ENCODE measurements around the gene CAMTA1. TPM values are rescaled to one million over a fixed set of nuclear protein-coding genes. Genes with fewer than 3 reads are reported as not detected.

CAMTA1 gene
- total RNA-seq, 1 experiment from 2014 or later = 85.2 TPM

GRCh38 chr1:7505771-7506453, 720.7 kb downstream of the CAMTA1 start:
- peaks cover 17% of the 10 kb centered on the region for H3K4me1 ChIP-seq (ENCODE audit: insufficient read depth, low read length, poor library complexity, severe bottlenecking)
- no peak for DNase-seq (ENCODE audit: low spot score)
- ChIA-PET POLR2A (ENCODE audit: low non-redundant PET) (no interaction called here), CTCF (no interaction called here)
- no peaks in the 10 kb centered on the region for H3K9me3 ChIP-seq (ENCODE audit: low read depth, low read length, poor library complexity, severe bottlenecking)
- no TSS peak for BruUV-seq (replicated peaks)
- intact Hi-C loops (cut with micrococcal nuclease; ENCODE audit: unreplicated experiment) = no loop called here
- no peaks in the 10 kb centered on the region for H3K36me3 ChIP-seq (ENCODE audit: insufficient read depth, low read length, poor library complexity, severe bottlenecking)
- no peak overlapping the region for H3K4me3 ChIP-seq (ENCODE audit: low read depth, low read length, poor library complexity, severe bottlenecking)
- TF ChIP-seq, protein P1, sequence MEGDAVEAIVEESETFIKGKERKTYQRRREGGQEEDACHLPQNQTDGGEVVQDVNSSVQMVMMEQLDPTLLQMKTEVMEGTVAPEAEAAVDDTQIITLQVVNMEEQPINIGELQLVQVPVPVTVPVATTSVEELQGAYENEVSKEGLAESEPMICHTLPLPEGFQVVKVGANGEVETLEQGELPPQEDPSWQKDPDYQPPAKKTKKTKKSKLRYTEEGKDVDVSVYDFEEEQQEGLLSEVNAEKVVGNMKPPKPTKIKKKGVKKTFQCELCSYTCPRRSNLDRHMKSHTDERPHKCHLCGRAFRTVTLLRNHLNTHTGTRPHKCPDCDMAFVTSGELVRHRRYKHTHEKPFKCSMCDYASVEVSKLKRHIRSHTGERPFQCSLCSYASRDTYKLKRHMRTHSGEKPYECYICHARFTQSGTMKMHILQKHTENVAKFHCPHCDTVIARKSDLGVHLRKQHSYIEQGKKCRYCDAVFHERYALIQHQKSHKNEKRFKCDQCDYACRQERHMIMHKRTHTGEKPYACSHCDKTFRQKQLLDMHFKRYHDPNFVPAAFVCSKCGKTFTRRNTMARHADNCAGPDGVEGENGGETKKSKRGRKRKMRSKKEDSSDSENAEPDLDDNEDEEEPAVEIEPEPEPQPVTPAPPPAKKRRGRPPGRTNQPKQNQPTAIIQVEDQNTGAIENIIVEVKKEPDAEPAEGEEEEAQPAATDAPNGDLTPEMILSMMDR (conservative IDR thresholded peaks at IDR 0.05; ENCODE audit: low read depth, low read length) = no peak
- no peak for TF ChIP-seq EZH2 (IDR thresholded peaks at IDR 0.05; ENCODE audit: borderline replicate concordance, low read depth, low read length, poor library complexity, severe bottlenecking)
- H3K27ac ChIP-seq (ENCODE audit: low read depth, low read length, poor library complexity, severe bottlenecking) = no peak overlapping the region
- H3K27me3 ChIP-seq (replicated peaks; ENCODE audit: insufficient read depth, low read depth, low read length, poor library complexity) = no peaks in the 10 kb centered on the region

GRCh38 chr1:7506454-7507284, 721.4 kb downstream of the CAMTA1 start:
- BruUV-seq (replicated peaks) = no TSS peak
- DNase-seq (ENCODE audit: low spot score) = no peak
- Histone ChIP-seq H3K36me3 (ENCODE audit: insufficient read depth, low read length, poor library complexity, severe bottlenecking) (no peaks in the 10 kb centered on the region), H3K27me3 (replicated peaks; ENCODE audit: insufficient read depth, low read depth, low read length, poor library complexity) (no peaks in the 10 kb centered on the region), H3K9me3 (ENCODE audit: low read depth, low read length, poor library complexity, severe bottlenecking) (no peaks in the 10 kb centered on the region), H3K27ac (ENCODE audit: low read depth, low read length, poor library complexity, severe bottlenecking) (no peak overlapping the region), H3K4me1 (ENCODE audit: insufficient read depth, low read length, poor library complexity, severe bottlenecking) (peaks cover 9% of the 10 kb centered on the region), H3K4me3 (ENCODE audit: low read depth, low read length, poor library complexity, severe bottlenecking) (no peak overlapping the region)
- TF ChIP-seq, protein P1 (conservative IDR thresholded peaks at IDR 0.05; ENCODE audit: low read depth, low read length) = no peak
- no peak for TF ChIP-seq EZH2 (IDR thresholded peaks at IDR 0.05; ENCODE audit: borderline replicate concordance, low read depth, low read length, poor library complexity, severe bottlenecking)
- POLR2A ChIA-PET (ENCODE audit: low non-redundant PET) = no interaction called here
- intact Hi-C loops (cut with micrococcal nuclease; ENCODE audit: unreplicated experiment) = no loop called here
- CTCF ChIA-PET = no interaction called here

- peaks cover 1% of the 10 kb centered on the region for H3K4me1 ChIP-seq (ENCODE audit: insufficient read depth, low read length, poor library complexity, severe bottlenecking)
- no peak overlapping the region for H3K4me3 ChIP-seq (ENCODE audit: low read depth, low read length, poor library complexity, severe bottlenecking)
- DNase-seq (ENCODE audit: low spot score) = no peak
- no peaks in the 10 kb centered on the region for H3K9me3 ChIP-seq (ENCODE audit: low read depth, low read length, poor library complexity, severe bottlenecking)
- intact Hi-C loops (cut with micrococcal nuclease; ENCODE audit: unreplicated experiment) = no loop called here
- no peaks in the 10 kb centered on the region for H3K27me3 ChIP-seq (replicated peaks; ENCODE audit: insufficient read depth, low read depth, low read length, poor library complexity)
- BruUV-seq (replicated peaks) = no TSS peak
- ChIA-PET POLR2A (ENCODE audit: low non-redundant PET) (no interaction called here), CTCF (no interaction called here)
- TF ChIP-seq, protein P1 (conservative IDR thresholded peaks at IDR 0.05; ENCODE audit: low read depth, low read length) = no peak
- TF ChIP-seq EZH2 (IDR thresholded peaks at IDR 0.05; ENCODE audit: borderline replicate concordance, low read depth, low read length, poor library complexity, severe bottlenecking) = no peak
- H3K27ac ChIP-seq (ENCODE audit: low read depth, low read length, poor library complexity, severe bottlenecking) = no peak overlapping the region
- H3K36me3 ChIP-seq (ENCODE audit: insufficient read depth, low read length, poor library complexity, severe bottlenecking) = no peaks in the 10 kb centered on the region
These were observed 722.2 kb downstream of the CAMTA1 start for GRCh38 chr1:7507285-7508019.

Data from A673 (cell line).